HepG2 (cell line): ENCODE results near the gene CYBC1. TPM values are rescaled to one million over a fixed set of nuclear protein-coding genes. Genes with fewer than 3 reads are reported as not detected.

Source experiments
- ATAC-seq: fragments of 200-7000 bp; cut with Tn5 transposase; 3 replicates; pipeline ENCODE4 v1.9.1; 2020; ENCODE audit warnings: mild to moderate bottlenecking, moderate library complexity
- BruUV-seq: library from RNA; stranded (reverse); fragments of 400-500 nt; replicated peaks from 2 replicates; lab custom pipeline; 2021; lab: Mats Ljungman, UMichigan
- CTCF ChIA-PET: fragments of 300-600 bp; formaldehyde crosslinking; extraction: SDS; loops from one replicate; lab custom pipeline; 2021; ENCODE audit warnings: low total read pairs, inconsistent platforms, low intra/inter-chr PET ratio; lab: Yijun Ruan, JAX
- POLR2A ChIA-PET: fragments of 350-600 bp; sonication (Branson Sonifier 250); formaldehyde crosslinking; loops from one replicate; lab custom pipeline; 2020; ENCODE audit warnings: antibody characterized with exemption, inconsistent platforms; lab: Yijun Ruan, JAX
- DNase-seq: peaks from one replicate; pipeline ENCODE4 v3.0.0-alpha.2; 2015; ENCODE audit warnings: low spot score
- FAIRE-seq: peaks from 3 replicates; lab custom pipeline; 2011; peaks lifted over from hg19 to GRCh38; lab: Jason Lieb, UNC
- H2AFZ ChIP-seq: one replicate; pipeline ENCODE4 v1.6.1; 2011; ENCODE audit warnings: low read length, inconsistent platforms
- H3K27ac ChIP-seq: fragments of 300-600 bp; 3 replicates; pipeline ENCODE4 v1.8.0; 2011; ENCODE audit warnings: mixed run types, mild to moderate bottlenecking, mixed read lengths, low read length, inconsistent platforms; ENCODE audit not compliant: insufficient read depth; ENCODE audit errors: extremely low read length
- H3K27me3 ChIP-seq, 2 experiments: fragments of 200-600 bp in 1 of 2; 2 replicates in 1 of 2; 3 replicates in 1 of 2; pipeline versions ENCODE4 v1.6.0 to v1.8.0; 2011; ENCODE audit warnings: low read length in 2 of 2, mild to moderate bottlenecking in 2 of 2, moderate library complexity in 2 of 2, inconsistent platforms in 1 of 2; ENCODE audit not compliant: insufficient read depth in 2 of 2, control insufficient read depth in 1 of 2
- H3K36me3 ChIP-seq, 2 experiments: fragments of 200-600 bp in 1 of 2; replicated peaks in 1 of 2; 2 replicates in 1 of 2; 3 replicates in 1 of 2; pipeline versions ENCODE4 v1.5.1 to v1.8.0; 2011; ENCODE audit warnings: low read length in 2 of 2, inconsistent platforms in 1 of 2; ENCODE audit not compliant: insufficient read depth in 2 of 2, control insufficient read depth in 1 of 2
- H3K4me1 ChIP-seq: 2 replicates; pipeline ENCODE4 v1.5.1; 2012; ENCODE audit warnings: low read length, inconsistent platforms; ENCODE audit not compliant: insufficient read depth
- H3K4me2 ChIP-seq: 2 replicates; pipeline ENCODE4 v1.6.0; 2011; ENCODE audit warnings: low read depth, low read length, inconsistent platforms
- H3K4me3 ChIP-seq, 3 experiments: fragments of 200-600 bp in 1 of 3; sonication (generic), shearing (Covaris generic) in 1 of 3; replicated peaks in 1 of 3; 2 replicates each; pipeline ENCODE4 v1.5.1; 2011 to 2016; ENCODE audit warnings: low read length in 3 of 3, inconsistent platforms in 2 of 3, low read depth in 2 of 3, mild to moderate bottlenecking in 2 of 3, control low read depth in 1 of 3, mixed read lengths in 1 of 3; ENCODE audit not compliant: insufficient read depth in 1 of 3
- H3K79me2 ChIP-seq: one replicate; pipeline ENCODE4 v1.6.1; 2011; ENCODE audit warnings: low read length, inconsistent platforms; ENCODE audit not compliant: insufficient read depth
- H3K9ac ChIP-seq: 2 replicates; pipeline ENCODE4 v1.6.0; 2011; ENCODE audit warnings: mild to moderate bottlenecking, low read depth, low read length, inconsistent platforms; ENCODE audit not compliant: insufficient read depth
- H3K9me3 ChIP-seq: 2 replicates; pipeline ENCODE4 v1.5.1; 2012; ENCODE audit warnings: mild to moderate bottlenecking, low read length
- H4K20me1 ChIP-seq: 2 replicates; pipeline ENCODE4 v1.6.0; 2011; ENCODE audit warnings: inconsistent platforms, mild to moderate bottlenecking, low read length, moderate library complexity; ENCODE audit not compliant: insufficient read depth
- AGO2 ChIP-seq: fragments of 200-400 bp; formaldehyde crosslinking; optimal IDR thresholded peaks from 2 replicates; pipeline ENCODE3; 2017; ENCODE audit warnings: mild to moderate bottlenecking, low read depth, low read length, moderate library complexity
- RFX3 ChIP-seq: IDR thresholded peaks from 2 replicates; pipeline ENCODE4 v1.6.1; 2016; ENCODE audit warnings: missing biosample characterization, missing genetic modification reagents
- ZBTB33 ChIP-seq: sonication (generic); formaldehyde crosslinking; IDR thresholded peaks from 2 replicates; pipeline ENCODE4 v1.4.0; 2020; ENCODE audit warnings: missing genetic modification reagents
- WGBS: methylation state at CpG from one replicate; pipeline ENCODE4 v1.1.6; 2017; ENCODE audit warnings: low lambda C conversion rate; 5-methylcytosine and 5-hydroxymethylcytosine counted together
- in situ Hi-C: cut with HindIII; loops from 2 replicates; pipeline ENCODE4 v1.10.0; 2017; ENCODE audit warnings: low pct_unique_long_range_greater_than_20kb; ENCODE audit not compliant: extremely low pct_ligation_motif_present
- intact Hi-C: fragments of 100-400 bp; cut with micrococcal nuclease; formaldehyde crosslinking; loops from one replicate; pipeline ENCODE4 v1.10.0; 2022; ENCODE audit not compliant: unreplicated experiment
- polyA plus RNA-seq, 8 experiments: library from polyadenylated mRNA; depleted of rRNA in 3 of 8; stranded (reverse) in 7 of 8; unstranded in 1 of 8; fragments of >200 nt; fragmentation: Illumina TruSeq in 4 of 8; extraction: Trizol in 4 of 8; gene quantifications; 2 replicates each; pipeline versions ENCODE4 v1.2.1 to v1.2.3, GENCODE V29; 2011 to 2016; ENCODE audit warnings: low read depth in 4 of 8, missing spikeins in 1 of 8, mixed read lengths in 1 of 8; ENCODE audit not compliant: insufficient read depth in 1 of 8
- total RNA-seq, 5 experiments: library from RNA; depleted of rRNA; stranded (reverse); fragments of >200 nt; fragmentation: Illumina TruSeq; extraction: Trizol; gene quantifications; 2 replicates each; pipeline ENCODE4 v1.2.3, GENCODE V29; 2016; ENCODE audit warnings: low read depth in 1 of 5

CYBC1 gene
- total and polyA plus RNA-seq, 2 of the 13 experiments (the other 11 are each of a cell fraction or from before 2014, with no cell fraction given) = 43.4 to 44.1 TPM

GRCh38 chr17:82397449-82398335 is 52.9 kb downstream of the CYBC1 start:
- BruUV-seq = no TSS peak
- Histone ChIP-seq H3K79me2 (no peaks in the 10 kb centered on the region), H3K27me3 (no peaks in the 10 kb centered on the region), H3K4me2 (no peak overlapping the region), H3K9me3 (no peaks in the 10 kb centered on the region), H3K27ac (no peak overlapping the region), H3K9ac (no peak overlapping the region), H2AFZ (no peak overlapping the region), H3K36me3 (peaks cover 10 to 32% of the 10 kb centered on the region in 2 experiments; a peak in 4 of 5 replicates)
- ChIA-PET CTCF (no interaction called here), POLR2A (no interaction called here)
- in situ Hi-C loops (no loop called here), intact Hi-C loops (no loop called here)
- 90% methylated on average over 34 of the region's 38 CpGs for WGBS
- FAIRE-seq (no peak), DNase-seq (no peak), ATAC-seq (peak; percentile 17)
- TF ChIP-seq RFX3 (CRISPR knock-in tag) (no peak), ZBTB33 (CRISPR knock-in tag) (0 out of 2 replicates have a peak, but pooled peaks have one; percentile 33), AGO2 (peak; percentile 45)
- TF ChIP-seq, all 625 proteins: peak for 2
- Histone ChIP-seq H4K20me1 (no peaks in the 10 kb centered on the region), H3K4me3 (no peak overlapping the region), H3K4me1 (peaks cover 4% of the 10 kb centered on the region)
